ENCODE results near the gene HIF3A. TPM values are rescaled to one million over a fixed set of nuclear protein-coding genes. Genes with fewer than 3 reads are reported as not detected.
"Not testable (repeated sequence)": the region's sequence is repeated elsewhere in the genome, so short reads cannot be mapped to it uniquely, and the experiment has no call there.

Gene HIF3A
- total RNA-seq = 0.23 TPM in 1 of 2 replicates, not detected in the other

DNA sequence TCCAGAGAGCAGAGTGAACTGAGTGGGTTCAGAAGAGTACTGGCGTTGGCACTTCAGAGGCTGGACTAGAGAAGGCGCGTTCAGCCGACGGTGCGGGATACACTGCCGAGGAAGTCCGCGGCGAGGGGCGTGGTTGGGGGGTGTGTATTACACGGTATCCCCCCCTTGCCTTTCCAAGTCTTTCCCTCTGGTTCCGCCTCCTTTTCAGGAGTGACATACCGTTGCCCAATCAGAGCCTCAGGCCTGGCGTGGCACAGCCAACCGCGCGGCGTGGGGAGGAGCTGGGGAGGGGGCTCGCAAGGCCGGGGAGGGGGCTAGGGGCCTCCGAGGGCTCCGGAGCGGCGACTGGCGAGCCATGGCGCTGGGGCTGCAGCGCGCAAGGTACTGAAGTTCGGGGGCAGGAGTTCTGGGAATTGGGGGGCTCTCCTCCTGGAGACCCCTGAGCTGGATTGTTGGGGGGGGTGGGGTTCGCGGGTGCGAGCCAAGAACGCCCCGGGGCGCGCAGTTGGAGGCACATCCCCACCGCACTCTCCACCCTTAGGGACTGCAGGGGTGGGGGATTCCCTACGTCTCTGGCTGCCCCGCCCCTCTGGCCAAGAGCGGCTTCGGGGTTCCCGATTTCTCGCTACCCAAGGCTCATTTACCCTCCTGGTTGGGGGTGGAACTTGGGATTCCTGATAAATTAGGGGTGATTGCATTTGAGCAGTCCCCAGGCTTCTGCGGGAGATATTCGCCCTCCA is at the start of gene HIF3A:
HIF3A (plus strand) TSS at position 321 of the 740 bp plus-strand sequence; CDS start at position 356, 35 bp downstream.
- TF ChIP-seq, protein P1, sequence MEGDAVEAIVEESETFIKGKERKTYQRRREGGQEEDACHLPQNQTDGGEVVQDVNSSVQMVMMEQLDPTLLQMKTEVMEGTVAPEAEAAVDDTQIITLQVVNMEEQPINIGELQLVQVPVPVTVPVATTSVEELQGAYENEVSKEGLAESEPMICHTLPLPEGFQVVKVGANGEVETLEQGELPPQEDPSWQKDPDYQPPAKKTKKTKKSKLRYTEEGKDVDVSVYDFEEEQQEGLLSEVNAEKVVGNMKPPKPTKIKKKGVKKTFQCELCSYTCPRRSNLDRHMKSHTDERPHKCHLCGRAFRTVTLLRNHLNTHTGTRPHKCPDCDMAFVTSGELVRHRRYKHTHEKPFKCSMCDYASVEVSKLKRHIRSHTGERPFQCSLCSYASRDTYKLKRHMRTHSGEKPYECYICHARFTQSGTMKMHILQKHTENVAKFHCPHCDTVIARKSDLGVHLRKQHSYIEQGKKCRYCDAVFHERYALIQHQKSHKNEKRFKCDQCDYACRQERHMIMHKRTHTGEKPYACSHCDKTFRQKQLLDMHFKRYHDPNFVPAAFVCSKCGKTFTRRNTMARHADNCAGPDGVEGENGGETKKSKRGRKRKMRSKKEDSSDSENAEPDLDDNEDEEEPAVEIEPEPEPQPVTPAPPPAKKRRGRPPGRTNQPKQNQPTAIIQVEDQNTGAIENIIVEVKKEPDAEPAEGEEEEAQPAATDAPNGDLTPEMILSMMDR (conservative IDR thresholded peaks at IDR 0.05; ENCODE audit: low read depth, low read length) = no peak
- DNase-seq (ENCODE audit: low read depth) = no peak
- peak within 1 kb of the TSS; percentile 3 for H3K4me3 ChIP-seq (ENCODE audit: low read depth, low read length)

DNA sequence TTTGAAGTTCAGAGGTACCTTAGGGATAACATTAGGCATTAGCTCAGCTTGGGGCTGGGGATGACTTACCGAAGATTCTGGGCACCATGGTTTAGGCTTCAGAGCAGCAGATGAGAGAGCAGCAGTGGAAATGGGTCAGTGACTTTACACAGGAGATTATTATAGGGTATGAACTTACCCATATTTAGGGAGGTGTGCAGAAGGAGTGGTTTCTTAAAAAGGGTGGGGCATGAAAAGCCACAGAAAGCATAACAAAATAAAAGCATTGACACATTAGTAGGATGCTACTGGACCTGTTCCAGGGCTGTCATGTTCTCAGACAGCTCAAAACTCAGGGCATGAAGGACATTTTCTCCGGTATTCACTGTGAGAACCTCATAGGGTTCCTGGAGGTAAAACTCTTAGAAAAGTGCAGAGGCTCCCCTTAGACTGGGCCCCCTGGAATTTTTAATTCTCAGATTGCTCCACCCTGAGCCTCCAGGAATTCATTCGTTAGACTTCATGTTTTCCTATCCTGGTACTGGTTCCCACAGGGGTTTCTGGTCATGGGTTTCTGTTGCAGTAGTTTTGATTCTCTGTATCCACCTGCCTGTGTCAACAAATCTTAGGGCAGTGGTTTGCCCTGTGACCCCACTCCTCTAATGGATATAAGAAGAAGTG is 46.6 kb upstream of the HIF3A start:
- DNase-seq (ENCODE audit: low read depth) = no peak
- H3K4me3 ChIP-seq (ENCODE audit: low read depth, low read length) = no peak overlapping the region
- TF ChIP-seq, protein P1 (conservative IDR thresholded peaks at IDR 0.05; ENCODE audit: low read depth, low read length) = no peak

DNA sequence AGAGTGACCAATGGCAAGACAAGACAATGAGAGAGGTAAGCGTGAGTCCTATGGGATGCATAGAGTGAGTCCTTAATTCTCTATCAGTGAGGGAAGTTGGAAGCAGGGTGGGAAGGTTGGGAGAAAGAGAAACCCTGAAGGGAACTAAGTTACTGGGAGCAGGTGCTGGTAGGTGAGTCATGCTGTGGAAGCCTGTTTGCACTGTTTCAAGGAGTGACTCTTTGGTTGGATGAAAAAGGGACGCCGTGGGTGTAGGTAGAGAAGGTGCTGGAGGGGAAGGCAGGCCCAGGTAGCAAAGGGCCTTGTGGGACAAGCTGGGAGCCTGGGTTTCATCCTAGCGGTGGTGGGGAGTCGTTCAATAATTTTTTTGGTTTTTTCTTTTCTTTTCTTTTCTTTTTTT is 45.4 kb upstream of the HIF3A start:
- H3K4me3 ChIP-seq (ENCODE audit: low read depth, low read length) = no peak overlapping the region
- no peak for DNase-seq (ENCODE audit: low read depth)
- TF ChIP-seq, protein P1 (conservative IDR thresholded peaks at IDR 0.05; ENCODE audit: low read depth, low read length) = no peak

DNA sequence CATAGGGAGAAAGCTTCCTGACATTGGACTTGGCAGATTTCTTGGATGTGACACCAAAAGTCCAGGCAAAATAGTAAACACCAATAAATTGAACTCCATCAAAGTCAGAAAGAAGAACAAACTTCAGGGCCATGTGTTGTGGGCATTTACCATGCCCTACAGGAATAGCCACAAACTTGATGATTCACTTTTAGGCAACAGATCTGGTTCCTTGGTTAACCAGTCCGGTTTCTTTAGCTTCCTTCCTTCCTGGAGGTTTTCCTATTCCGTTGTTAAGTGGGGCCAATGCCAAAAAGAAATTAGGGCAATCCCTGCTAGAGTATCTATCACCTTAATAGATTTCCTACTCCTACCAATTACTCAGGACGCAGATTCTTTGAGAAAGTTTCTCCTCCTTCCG is 42.1 kb upstream of the HIF3A start:
- TF ChIP-seq, protein P1 (conservative IDR thresholded peaks at IDR 0.05; ENCODE audit: low read depth, low read length) = no peak
- DNase-seq (ENCODE audit: low read depth) = no peak
- no peak overlapping the region for H3K4me3 ChIP-seq (ENCODE audit: low read depth, low read length)

DNA sequence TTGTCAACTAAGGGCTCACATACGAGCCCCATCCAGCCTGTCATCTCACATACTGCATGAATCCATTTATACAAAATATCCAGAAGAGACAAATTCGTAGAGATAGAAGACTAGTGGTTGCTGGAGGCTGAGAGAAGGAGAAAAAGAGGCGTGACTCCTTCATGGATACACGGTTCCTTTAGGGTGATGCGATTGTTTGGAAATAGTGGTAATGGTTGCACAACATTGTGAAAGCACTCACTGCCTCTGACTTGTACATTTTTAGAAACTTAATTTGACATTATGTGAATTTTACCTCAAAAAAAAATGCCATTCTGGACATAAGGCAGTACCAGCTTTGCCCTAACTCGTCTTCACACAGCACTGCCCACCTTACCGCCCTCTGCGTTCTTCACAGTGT is 40.0 kb upstream of the HIF3A start:
- TF ChIP-seq, protein P1 (conservative IDR thresholded peaks at IDR 0.05; ENCODE audit: low read depth, low read length) = no peak
- no peak overlapping the region for H3K4me3 ChIP-seq (ENCODE audit: low read depth, low read length)
- no peak for DNase-seq (ENCODE audit: low read depth)

DNA sequence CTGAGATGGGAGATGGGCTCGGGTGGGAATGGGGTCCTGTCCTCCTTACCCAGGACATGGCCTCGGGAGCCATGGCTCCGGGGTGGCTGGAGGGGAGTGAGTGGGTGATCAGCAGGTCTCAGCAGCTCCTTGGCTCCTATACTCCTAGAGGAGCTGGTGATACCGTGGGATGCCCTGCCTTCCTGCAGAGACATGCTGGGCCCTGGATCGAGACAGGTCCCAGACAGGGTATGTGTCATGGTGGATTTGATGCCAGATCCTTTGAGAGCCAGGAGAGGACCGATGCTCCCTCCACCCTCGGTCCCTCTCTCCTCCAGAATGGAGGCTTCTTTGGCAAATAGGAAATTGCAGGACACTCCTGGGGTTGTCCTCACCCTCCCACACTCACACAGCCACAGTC is 35.3 kb upstream of the HIF3A start:
- H3K4me3 ChIP-seq (ENCODE audit: low read depth, low read length); DNase-seq (ENCODE audit: low read depth): not testable (repeated sequence)

DNA sequence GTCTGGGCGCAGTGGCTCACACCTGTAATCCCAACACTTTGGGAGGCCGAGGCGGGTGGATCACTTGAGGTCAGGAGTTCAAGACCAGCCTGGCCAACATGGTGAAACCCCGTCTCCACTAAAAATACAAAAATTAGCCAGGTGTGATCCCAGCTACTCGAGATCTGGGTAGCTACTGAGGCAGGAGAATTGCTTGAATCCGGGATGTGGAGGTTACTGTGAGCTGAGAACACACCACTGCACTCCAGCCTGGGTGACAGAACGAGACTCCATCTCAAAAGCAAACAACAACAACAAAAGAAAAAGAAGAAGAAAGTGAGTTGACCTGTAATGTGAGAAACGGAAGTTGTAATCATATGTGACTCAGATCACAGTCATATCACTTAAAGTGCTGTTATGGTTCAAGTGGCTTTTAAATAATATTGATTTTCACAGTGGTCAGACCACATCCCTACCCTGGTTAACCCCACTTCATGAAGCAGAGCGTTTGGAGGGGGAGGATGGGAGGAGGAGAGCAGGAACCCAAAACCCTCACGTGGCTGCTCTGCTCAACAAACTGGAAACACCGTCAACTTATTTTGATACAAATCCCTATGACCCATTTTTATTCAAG is 34.1 kb upstream of the HIF3A start:
- DNase-seq (ENCODE audit: low read depth); H3K4me3 ChIP-seq (ENCODE audit: low read depth, low read length): not testable (repeated sequence)

DNA sequence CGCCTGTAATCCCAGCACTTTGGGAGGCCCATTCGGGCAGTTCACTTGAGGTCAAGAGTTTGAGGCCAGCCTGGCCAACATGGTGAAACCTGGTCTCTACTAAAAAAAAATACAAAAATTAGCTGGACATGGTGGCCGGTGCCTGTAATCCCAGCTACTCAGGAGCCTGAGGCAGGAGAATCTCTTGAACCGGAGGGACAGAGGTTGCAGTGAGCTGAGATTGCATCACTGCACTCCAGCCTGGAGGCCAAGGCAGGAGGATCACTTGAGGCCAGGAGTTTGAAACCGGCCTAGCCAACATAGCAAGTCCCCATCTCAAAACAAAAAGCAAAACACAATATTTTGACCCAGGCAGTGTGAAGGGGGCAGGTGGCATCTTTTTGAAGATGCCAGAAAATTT is 32.0 kb upstream of the HIF3A start:
- DNase-seq (ENCODE audit: low read depth); H3K4me3 ChIP-seq (ENCODE audit: low read depth, low read length): not testable (repeated sequence)

Measured in epithelial cell of proximal tubule (primary cell).